Mesothelial cell of epicardium (in vitro differentiated cells): ENCODE results near the gene RTF1. TPM values are rescaled to one million over a fixed set of nuclear protein-coding genes. Genes with fewer than 3 reads are reported as not detected.
"Not testable (repeated sequence)": the region's sequence is repeated elsewhere in the genome, so short reads cannot be mapped to it uniquely, and the experiment has no call there.

Source experiments
- DNase-seq, 2 experiments: peaks; one replicate each; pipeline ENCODE4 v3.0.0; 2021; ENCODE audit warnings: low spot score in 2 of 2; ENCODE audit not compliant: unreplicated experiment in 2 of 2
- H3K27ac Mint-ChIP-seq: 2 replicates; pipeline ENCODE4 v1.8.0; 2021; ENCODE audit warnings: mixed read lengths
- H3K27me3 Mint-ChIP-seq: 2 replicates; pipeline ENCODE4 v1.8.0; 2021; ENCODE audit warnings: low read depth, mixed read lengths
- H3K36me3 Mint-ChIP-seq: 2 replicates; pipeline ENCODE4 v1.8.0; 2021; ENCODE audit warnings: mixed read lengths
- H3K4me1 Mint-ChIP-seq: 2 replicates; pipeline ENCODE4 v1.8.0; 2021; ENCODE audit warnings: mixed read lengths
- H3K4me3 Mint-ChIP-seq: 2 replicates; pipeline ENCODE4 v1.8.0; 2021; ENCODE audit warnings: mild to moderate bottlenecking, moderate library complexity, mixed read lengths
- H3K9me3 Mint-ChIP-seq: 2 replicates; pipeline ENCODE4 v1.8.0; 2021; ENCODE audit warnings: mixed read lengths
- CTCF ChIP-seq: fragments of 200-600 bp; sonication (generic); IDR thresholded peaks from one replicate; pipeline ENCODE4 v1.5.0; 2021; ENCODE audit warnings: antibody characterized with exemption; ENCODE audit not compliant: unreplicated experiment
- total RNA-seq: library from RNA; stranded (reverse); gene quantifications from 3 replicates; pipeline ENCODE4 v1.2.1, GENCODE V29; 2021

Gene RTF1
- total RNA-seq, 1 donor from 2014 or later: 63.5 TPM

GRCh38 chr15:41429003-41429890 lies 12.4 kb downstream of the RTF1 start:
- Mint-ChIP-seq H3K4me1 (peaks cover 4% of the 10 kb centered on the region), H3K27me3 (no peaks in the 10 kb centered on the region), H3K4me3 (no peak overlapping the region), H3K27ac (peak overlapping the region; percentile 21), H3K36me3 (peaks cover 19% of the 10 kb centered on the region), H3K9me3 (peaks cover 5% of the 10 kb centered on the region)
- no peak for TF ChIP-seq CTCF
- DNase-seq: no peak

- TF ChIP-seq CTCF: no peak
- Mint-ChIP-seq H3K27me3 (no peaks in the 10 kb centered on the region), H3K4me1 (no peaks in the 10 kb centered on the region), H3K4me3 (no peak overlapping the region), H3K36me3 (peaks cover 22% of the 10 kb centered on the region), H3K27ac (no peak overlapping the region), H3K9me3 (no peaks in the 10 kb centered on the region)
- no peak for DNase-seq
Measured at GRCh38 chr15:41435037-41435786, 18.3 kb downstream of the RTF1 start.

DNA sequence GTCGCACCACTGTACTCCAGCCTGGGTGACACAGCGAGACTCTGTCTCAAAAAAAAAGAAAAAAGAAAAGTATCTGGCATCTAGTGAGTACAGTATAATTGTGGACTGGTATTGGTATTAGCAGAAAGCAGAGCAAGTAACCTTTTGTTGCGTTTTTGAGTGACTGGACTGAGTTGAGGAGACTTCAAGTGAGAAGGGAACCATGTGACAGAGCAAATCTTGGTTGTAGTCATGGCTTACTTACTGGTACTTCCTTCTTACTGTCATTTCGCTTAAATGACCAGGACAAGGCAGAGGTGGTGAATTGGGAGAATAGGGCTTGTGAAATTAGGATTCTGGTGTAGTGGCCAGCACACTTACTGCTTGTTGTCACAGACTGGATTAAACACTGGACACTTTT lies 20.6 kb downstream of the RTF1 start:
- no peak for DNase-seq
- Mint-ChIP-seq H3K36me3 (peaks cover 22% of the 10 kb centered on the region), H3K4me1 (peaks cover 6% of the 10 kb centered on the region), H3K4me3 (no peak overlapping the region), H3K9me3 (no peaks in the 10 kb centered on the region), H3K27me3 (no peaks in the 10 kb centered on the region), H3K27ac (peak overlapping the region; percentile 10)
- no peak for TF ChIP-seq CTCF

DNA sequence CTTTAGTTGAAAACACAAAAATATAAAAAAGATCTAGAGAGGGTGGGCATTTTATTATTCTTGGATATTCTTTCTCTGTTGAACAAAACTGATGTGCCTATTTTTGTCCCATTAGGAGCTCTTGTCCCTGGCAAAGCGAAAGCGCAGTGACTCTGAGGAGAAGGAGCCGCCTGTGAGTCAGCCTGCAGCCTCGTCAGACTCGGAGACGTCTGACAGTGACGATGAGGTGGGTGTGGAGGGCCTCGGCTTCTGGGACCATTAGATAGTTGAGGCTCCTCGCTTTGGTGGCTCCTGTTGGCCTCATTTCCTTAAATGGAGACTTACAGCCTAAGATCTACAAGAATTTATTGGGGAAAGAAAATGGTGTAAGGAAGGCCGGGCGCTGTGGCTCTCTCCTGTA lies 21.3 kb downstream of the RTF1 start:
- no peak overlapping the region for H3K27ac Mint-ChIP-seq

DNA sequence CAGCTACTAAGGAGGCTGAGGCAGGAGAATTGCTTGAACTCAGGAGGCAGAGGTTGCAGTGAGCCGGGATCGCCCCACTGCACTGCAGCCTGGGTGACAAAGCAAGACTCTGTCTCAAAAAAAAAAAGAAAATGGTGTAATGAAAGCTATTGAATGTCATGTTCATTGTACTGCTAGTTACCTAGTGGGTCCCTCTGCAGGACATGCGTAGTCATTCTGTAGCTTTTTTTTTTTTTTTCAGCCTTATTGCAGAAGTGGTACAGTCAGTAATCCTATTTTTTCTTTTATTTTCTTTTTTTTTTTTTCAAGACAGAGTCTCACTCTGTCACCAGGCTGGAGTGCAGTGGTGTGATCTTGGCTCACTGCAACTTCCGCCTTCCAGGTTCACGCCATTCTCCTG lies 21.9 kb downstream of the RTF1 start:
- not testable (repeated sequence) for H3K27ac Mint-ChIP-seq, H3K27me3 Mint-ChIP-seq, H3K4me1 Mint-ChIP-seq, H3K9me3 Mint-ChIP-seq, DNase-seq, H3K4me3 Mint-ChIP-seq
- H3K36me3 Mint-ChIP-seq: peaks cover 26% of the 10 kb centered on the region

More for the DNA sequence above, 21.3 kb downstream of the RTF1 start:
- H3K4me3 Mint-ChIP-seq: no peak overlapping the region
- no peaks in the 10 kb centered on the region for H3K27me3 Mint-ChIP-seq
- H3K36me3 Mint-ChIP-seq: peaks cover 25% of the 10 kb centered on the region
- no peak for TF ChIP-seq CTCF
- peaks cover 6% of the 10 kb centered on the region for H3K4me1 Mint-ChIP-seq
- DNase-seq: no peak
- no peaks in the 10 kb centered on the region for H3K9me3 Mint-ChIP-seq

DNA sequence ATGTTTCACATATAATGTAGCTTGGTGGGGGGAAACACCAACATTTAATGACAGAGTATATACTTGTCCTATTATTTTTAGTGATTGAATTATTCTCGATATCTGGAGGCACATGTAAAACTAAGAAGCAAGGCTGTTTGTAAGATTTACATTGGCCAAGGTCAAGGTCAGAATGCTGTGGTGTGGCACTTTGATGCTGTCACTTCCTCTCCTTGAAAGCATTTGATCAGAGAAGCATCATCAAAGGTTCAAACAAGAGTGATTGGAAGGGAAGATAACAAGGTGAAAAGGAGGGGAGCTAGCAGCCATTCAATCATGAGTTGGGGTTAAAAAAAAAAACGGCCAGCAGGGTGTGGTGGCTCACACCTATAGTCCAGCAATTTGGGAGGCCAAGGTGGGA lies 26.4 kb downstream of the RTF1 start:
- no peaks in the 10 kb centered on the region for H3K9me3 Mint-ChIP-seq
- no peak overlapping the region for H3K4me3 Mint-ChIP-seq
- H3K27ac Mint-ChIP-seq: no peak overlapping the region
- H3K36me3 Mint-ChIP-seq: peaks cover 28% of the 10 kb centered on the region
- peaks cover 12% of the 10 kb centered on the region for H3K4me1 Mint-ChIP-seq
- no peak for TF ChIP-seq CTCF
- DNase-seq: no peak
- no peaks in the 10 kb centered on the region for H3K27me3 Mint-ChIP-seq
